ENCODE measurements around the gene LRRC8B.

GRCh38 chr1:89604414-89604735, 79.7 kb downstream of the LRRC8B start:
- TF ChIP-seq CTCF (IDR thresholded peaks at IDR 0.05) (no peak), POLR2AphosphoS5 (IDR thresholded peaks at IDR 0.05) (no peak), POLR2A (IDR thresholded peaks at IDR 0.05) (no peak)

Measured in breast epithelium (tissue), 3 donors.